Thyroid gland (tissue), 4 donors: ENCODE results near the gene USP32. TPM values are rescaled to one million over a fixed set of nuclear protein-coding genes. Genes with fewer than 3 reads are reported as not detected.
"Not testable (repeated sequence)": the region's sequence is repeated elsewhere in the genome, so short reads cannot be mapped to it uniquely, and the experiment has no call there.

Experiments used
- DNase-seq, 2 donors: peaks; one replicate each; pipeline ENCODE4 v3.0.0-alpha.2; 2019
- H3K27ac ChIP-seq, 3 donors: fragments of 200-600 bp; sonication (generic); 1 replicate in 2 of 3; 2 replicates in 1 of 3; pipeline ENCODE4 v1.5.1; 2016 to 2019; ENCODE audit warnings: mild to moderate bottlenecking in 1 of 3, moderate library complexity in 1 of 3
- H3K27me3 ChIP-seq: fragments of 200-600 bp; sonication (generic); one replicate; pipeline ENCODE4 v1.5.1; 2019
- H3K36me3 ChIP-seq, 2 donors: fragments of 200-600 bp; sonication (generic); one replicate each; pipeline ENCODE4 v1.5.1; 2016 to 2019
- H3K4me1 ChIP-seq, 2 donors: fragments of 200-600 bp; sonication (generic); one replicate each; pipeline ENCODE4 v1.5.1; 2017 to 2019
- H3K4me3 ChIP-seq, 3 donors: fragments of 200-600 bp; sonication (generic); replicated peaks in 1 of 3; 1 replicate in 2 of 3; 2 replicates in 1 of 3; pipeline ENCODE4 v1.5.1; 2016; ENCODE audit warnings: mild to moderate bottlenecking in 1 of 3
- H3K9me3 ChIP-seq: fragments of 200-600 bp; sonication (generic); one replicate; pipeline ENCODE4 v1.5.1; 2017
- POLR2A ChIP-seq, 2 donors: fragments of 450-650 bp; IDR thresholded peaks; one replicate each; pipeline ENCODE4 v1.6.1; 2017; ENCODE audit warnings: antibody characterized with exemption in 2 of 2, mild to moderate bottlenecking in 2 of 2, moderate library complexity in 1 of 2
- WGBS, 2 donors: methylation state at CpG; one replicate each; pipeline ENCODE4 v1.1.5; 2017; 5-methylcytosine and 5-hydroxymethylcytosine counted together
- intact Hi-C: fragments of 100-400 bp; cut with DNase I; formaldehyde crosslinking; loops from one replicate; pipeline ENCODE4 v1.15.1; 2023
- total RNA-seq, 4 donors: library from RNA; depleted of rRNA; stranded (reverse); fragments of >200 nt; gene quantifications; one replicate each; pipeline ENCODE4 v1.2.3, GENCODE V29; 2016
- TF ChIP-seq, protein P1 (sequence below), 6 experiments: fragments of 200-600 bp in 3 of 6; fragments of 450-650 bp in 3 of 6; sonication (generic) in 3 of 6; IDR thresholded peaks; one replicate each; pipeline ENCODE4 v1.5.1; 2016 to 2019; ENCODE audit warnings: antibody characterized with exemption in 6 of 6, mild to moderate bottlenecking in 2 of 6, inconsistent platforms in 1 of 6, moderate library complexity in 1 of 6

USP32 gene
- total RNA-seq, 4 donors from 2014 or later: 49.9 to 76.5 (median 65.0) TPM

DNA sequence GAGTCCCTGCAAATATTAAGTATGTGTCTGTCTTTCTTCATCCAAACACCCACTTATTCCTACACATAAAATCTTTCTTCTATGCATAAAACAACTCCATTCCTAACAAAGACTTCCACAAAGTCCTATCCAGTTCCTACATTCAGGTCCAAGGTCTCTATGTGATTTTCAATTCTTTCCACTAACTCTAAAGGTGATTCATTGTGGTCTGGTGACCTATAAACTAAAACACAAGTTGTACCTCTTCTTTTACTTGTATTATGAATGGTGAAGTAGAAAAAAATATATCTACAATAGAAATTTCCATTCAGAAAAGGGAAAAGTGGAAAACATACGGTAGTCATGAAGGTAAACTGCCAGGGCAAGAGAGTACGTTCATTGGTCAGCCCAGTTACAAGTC lies 56.6 kb downstream of the USP32 start:
- H3K9me3 ChIP-seq: no peaks in the 10 kb centered on the region
- no peak overlapping the region for H3K27ac ChIP-seq
- TF ChIP-seq POLR2A (IDR thresholded peaks at IDR 0.05): no peak
- no peak overlapping the region for H3K4me3 ChIP-seq
- 95 to 97% methylated on average over 2 of the region's 2 CpGs for WGBS, 2 donors
- intact Hi-C loops: no loop called here
- H3K27me3 ChIP-seq: no peaks in the 10 kb centered on the region
- H3K36me3 ChIP-seq: no peaks in the 10 kb centered on the region
- DNase-seq: no peak
- peaks cover 8 to 12% of the 10 kb centered on the region in 2 donors for H3K4me1 ChIP-seq

DNA sequence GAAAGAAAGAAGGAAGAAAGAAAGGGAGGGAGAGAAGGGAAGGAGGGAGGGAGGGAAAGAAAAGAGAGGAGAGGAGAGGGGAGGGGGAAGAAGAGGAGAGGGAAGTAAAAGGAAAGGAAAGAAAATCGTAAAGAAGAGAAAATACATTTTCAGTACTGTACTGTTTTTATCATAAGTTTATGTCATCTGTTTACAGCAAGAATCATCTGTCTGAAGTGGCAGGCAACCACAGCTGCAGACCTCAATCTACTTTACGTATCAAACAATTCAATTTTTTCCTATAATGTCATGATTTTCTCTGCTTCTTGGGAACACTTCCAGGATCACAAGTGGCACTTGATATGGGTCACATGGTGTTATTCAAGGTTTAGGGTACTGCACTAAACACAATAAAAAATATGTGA lies 58.3 kb downstream of the USP32 start:
- DNase-seq: peak; percentile 44 to 45
- TF ChIP-seq, protein P1, sequence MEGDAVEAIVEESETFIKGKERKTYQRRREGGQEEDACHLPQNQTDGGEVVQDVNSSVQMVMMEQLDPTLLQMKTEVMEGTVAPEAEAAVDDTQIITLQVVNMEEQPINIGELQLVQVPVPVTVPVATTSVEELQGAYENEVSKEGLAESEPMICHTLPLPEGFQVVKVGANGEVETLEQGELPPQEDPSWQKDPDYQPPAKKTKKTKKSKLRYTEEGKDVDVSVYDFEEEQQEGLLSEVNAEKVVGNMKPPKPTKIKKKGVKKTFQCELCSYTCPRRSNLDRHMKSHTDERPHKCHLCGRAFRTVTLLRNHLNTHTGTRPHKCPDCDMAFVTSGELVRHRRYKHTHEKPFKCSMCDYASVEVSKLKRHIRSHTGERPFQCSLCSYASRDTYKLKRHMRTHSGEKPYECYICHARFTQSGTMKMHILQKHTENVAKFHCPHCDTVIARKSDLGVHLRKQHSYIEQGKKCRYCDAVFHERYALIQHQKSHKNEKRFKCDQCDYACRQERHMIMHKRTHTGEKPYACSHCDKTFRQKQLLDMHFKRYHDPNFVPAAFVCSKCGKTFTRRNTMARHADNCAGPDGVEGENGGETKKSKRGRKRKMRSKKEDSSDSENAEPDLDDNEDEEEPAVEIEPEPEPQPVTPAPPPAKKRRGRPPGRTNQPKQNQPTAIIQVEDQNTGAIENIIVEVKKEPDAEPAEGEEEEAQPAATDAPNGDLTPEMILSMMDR (IDR thresholded peaks at IDR 0.05): no peak
- no peak for TF ChIP-seq POLR2A (IDR thresholded peaks at IDR 0.05)
- intact Hi-C loops: no loop called here
- Histone ChIP-seq H3K27ac (peak overlapping the region in 1 of 3 donors; percentile 26), H3K4me1 (peaks cover 8 to 12% of the 10 kb centered on the region in 2 donors), H3K36me3 (no peaks in the 10 kb centered on the region), H3K9me3 (no peaks in the 10 kb centered on the region), H3K27me3 (no peaks in the 10 kb centered on the region), H3K4me3 (peak overlapping the region in 1 of 3 donors; percentile 8)
- WGBS, 2 donors: 19 to 28% methylated on average over 2 of the region's 2 CpGs

DNA sequence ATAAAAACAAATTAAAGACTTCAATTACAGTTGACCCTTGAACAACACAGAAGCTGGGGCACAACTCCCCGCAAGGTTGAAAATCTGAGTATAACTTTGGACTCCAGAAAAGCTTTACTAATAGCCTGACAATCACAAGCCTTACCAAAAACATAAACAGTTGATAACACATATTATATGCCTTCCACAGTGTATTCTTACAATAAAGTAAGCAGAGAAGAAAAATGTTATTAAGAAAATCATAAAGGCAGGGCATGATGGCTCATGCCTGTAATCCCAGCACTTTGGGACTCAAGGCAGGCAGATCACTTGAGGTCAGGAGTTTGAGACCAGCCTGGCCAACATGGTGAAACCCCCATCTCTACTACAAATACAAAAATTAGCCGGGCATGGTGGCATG lies 58.9 kb downstream of the USP32 start:
- DNase-seq, H3K36me3 ChIP-seq, intact Hi-C loops, H3K27me3 ChIP-seq, H3K9me3 ChIP-seq, H3K4me3 ChIP-seq, H3K27ac ChIP-seq: not testable (repeated sequence)
- 63 to 70% methylated on average over 2 of the region's 2 CpGs for WGBS, 2 donors
- peaks cover 8 to 12% of the 10 kb centered on the region in 2 donors for H3K4me1 ChIP-seq

DNA sequence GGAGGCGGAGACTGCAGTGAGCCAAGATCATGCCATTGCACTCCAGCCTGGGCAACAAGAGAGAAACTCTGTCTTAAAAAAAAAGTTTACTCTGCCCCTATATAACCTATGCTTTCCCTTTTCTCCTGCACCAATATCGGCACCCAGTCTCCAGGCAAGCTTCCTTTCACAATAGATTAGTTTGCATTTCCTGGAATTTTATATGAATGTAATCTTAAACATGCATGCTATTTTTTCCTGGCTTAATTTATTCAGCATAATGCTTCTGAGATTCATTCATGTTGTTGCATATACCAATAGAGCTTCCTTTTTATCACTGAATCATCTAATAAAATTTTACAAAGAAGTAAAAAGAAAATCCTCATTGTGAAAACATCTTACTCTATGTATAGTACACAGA lies 59.4 kb downstream of the USP32 start:
- TF ChIP-seq, protein P1 (IDR thresholded peaks at IDR 0.05): no peak
- no peak for TF ChIP-seq POLR2A (IDR thresholded peaks at IDR 0.05)
- WGBS, 2 donors: 82 to 92% methylated on average over 2 of the region's 2 CpGs
- no peaks in the 10 kb centered on the region for H3K9me3 ChIP-seq
- no peaks in the 10 kb centered on the region for H3K36me3 ChIP-seq
- no peaks in the 10 kb centered on the region for H3K27me3 ChIP-seq
- no peak for DNase-seq
- intact Hi-C loops: no loop called here
- H3K27ac ChIP-seq: no peak overlapping the region
- H3K4me3 ChIP-seq: no peak overlapping the region
- peaks cover 8 to 12% of the 10 kb centered on the region in 2 donors for H3K4me1 ChIP-seq

DNA sequence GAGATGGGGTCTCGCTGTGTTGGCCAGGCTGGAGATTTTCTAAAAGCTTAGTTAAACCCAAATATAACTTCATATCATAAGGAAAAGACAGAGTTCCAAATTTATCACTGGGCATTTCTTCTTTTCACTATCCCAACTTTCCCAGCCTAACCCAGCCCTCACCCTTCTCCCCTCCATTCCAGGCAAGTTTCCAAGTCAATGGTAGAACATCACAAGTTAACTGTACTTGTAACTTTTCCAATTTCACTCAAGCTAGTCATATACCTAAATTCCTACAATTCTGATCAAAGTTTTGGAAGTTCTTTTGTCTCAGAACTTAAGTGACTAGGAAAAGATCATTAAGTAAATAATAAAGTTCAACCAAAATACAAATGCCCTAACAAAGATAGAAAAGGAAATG lies 61.2 kb downstream of the USP32 start:
- no peak overlapping the region for H3K27ac ChIP-seq
- H3K4me3 ChIP-seq: no peak overlapping the region
- no peak for DNase-seq
- H3K4me1 ChIP-seq: peaks cover 8 to 12% of the 10 kb centered on the region in 2 donors
- no peak for TF ChIP-seq POLR2A (IDR thresholded peaks at IDR 0.05)
- TF ChIP-seq, protein P1 (IDR thresholded peaks at IDR 0.05): no peak
- WGBS, 2 donors: 96 to 100% methylated on average over 1 of the region's 1 CpG
- intact Hi-C loops: no loop called here
- H3K9me3 ChIP-seq: no peaks in the 10 kb centered on the region
- no peaks in the 10 kb centered on the region for H3K27me3 ChIP-seq
- H3K36me3 ChIP-seq: no peaks in the 10 kb centered on the region

DNA sequence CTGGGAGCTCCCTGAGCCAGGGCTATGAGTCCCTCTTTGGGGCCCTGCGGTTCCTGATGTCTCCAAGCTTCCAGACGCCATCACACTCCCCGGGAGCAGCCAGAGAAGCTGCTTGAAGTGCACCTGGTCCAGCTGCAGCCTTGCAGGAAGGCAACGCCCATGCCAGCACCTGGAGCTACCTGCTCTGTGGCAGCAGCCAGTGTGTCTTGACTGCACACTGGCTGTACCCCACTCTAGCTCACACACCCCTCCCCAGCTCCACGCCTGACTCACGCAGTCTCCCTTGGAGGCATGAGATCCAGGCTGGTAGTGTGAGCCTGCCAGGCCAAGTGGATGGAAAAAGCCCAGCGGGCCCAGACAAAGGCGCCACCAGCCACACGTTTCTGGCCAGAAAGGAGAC lies 63.3 kb downstream of the USP32 start:
- H3K9me3 ChIP-seq: no peaks in the 10 kb centered on the region
- no peaks in the 10 kb centered on the region for H3K36me3 ChIP-seq
- no peak for TF ChIP-seq POLR2A (IDR thresholded peaks at IDR 0.05)
- TF ChIP-seq, protein P1 (IDR thresholded peaks at IDR 0.05): no peak
- no peak overlapping the region for H3K4me3 ChIP-seq
- no peak overlapping the region for H3K27ac ChIP-seq
- DNase-seq: no peak
- WGBS, 2 donors: 90 to 96% methylated on average over 8 to 9 of the region's 9 CpGs
- intact Hi-C loops: no loop called here
- peaks cover 8% of the 10 kb centered on the region in 2 donors for H3K4me1 ChIP-seq
- H3K27me3 ChIP-seq: no peaks in the 10 kb centered on the region
